K562 (cell line): Measurements from ENCODE around the gene PHKG1. TPM values are rescaled to one million over a fixed set of nuclear protein-coding genes. Genes with fewer than 3 reads are reported as not detected.

Experiments
- ATAC-seq: fragments of 200-7000 bp; cut with Tn5 transposase; 3 replicates; pipeline ENCODE4 v1.9.1; 2020; ENCODE audit warnings: moderate library complexity
- BruUV-seq: library from RNA; stranded (reverse); fragments of 400-500 nt; replicated peaks from 2 replicates; lab custom pipeline; 2021; lab: Mats Ljungman, UMichigan
- CTCF ChIA-PET: fragments of 300-600 bp; formaldehyde crosslinking; extraction: SDS; loops from one replicate; lab custom pipeline; 2021; ENCODE audit warnings: low intra/inter-chr PET ratio; lab: Yijun Ruan, JAX
- POLR2A ChIA-PET: fragments of 300-600, 350-650 bp; sonication (Branson Sonifier 250); formaldehyde crosslinking; extraction: SDS; loops from one replicate; lab custom pipeline; 2021; ENCODE audit warnings: antibody characterized with exemption, inconsistent platforms; lab: Yijun Ruan, JAX
- DNase-seq, 4 experiments: peaks; one replicate each; pipeline versions ENCODE4 v3.0.0 to v3.0.0-alpha.2; 2011 to 2018; ENCODE audit warnings: low spot score in 3 of 4, mixed read lengths in 3 of 4; ENCODE audit errors: extremely low read depth in 1 of 4
- FAIRE-seq: peaks from 2 replicates; lab custom pipeline; 2011; peaks lifted over from hg19 to GRCh38; lab: Jason Lieb, UNC
- H2AFZ ChIP-seq: 2 replicates; pipeline ENCODE4 v1.6.0; 2011; ENCODE audit warnings: low read depth, low read length, control low read depth, inconsistent platforms
- H3K27ac ChIP-seq: fragments of 200-600 bp; 3 replicates; pipeline ENCODE4 v1.8.0; 2011; ENCODE audit warnings: low read depth, mild to moderate bottlenecking, control low read depth, inconsistent platforms, low read length, moderate library complexity, mixed read lengths; ENCODE audit errors: extremely low read depth
- H3K27me3 ChIP-seq, 2 experiments: fragments of 300-600 bp in 1 of 2; 2 replicates in 1 of 2; 3 replicates in 1 of 2; pipeline versions ENCODE4 v1.6.0 to v1.8.0; 2011; ENCODE audit warnings: inconsistent platforms in 2 of 2, low read length in 2 of 2, mild to moderate bottlenecking in 1 of 2, mixed read lengths in 1 of 2, moderate library complexity in 1 of 2; ENCODE audit not compliant: control insufficient read depth in 2 of 2, insufficient read depth in 2 of 2
- H3K36me3 ChIP-seq: fragments of 300-600 bp; 3 replicates; pipeline ENCODE4 v1.8.0; 2011; ENCODE audit warnings: mild to moderate bottlenecking, low read length, inconsistent platforms; ENCODE audit not compliant: control insufficient read depth, insufficient read depth
- H3K4me1 ChIP-seq, 2 experiments: fragments of 200-600 bp in 1 of 2; replicated peaks in 1 of 2; 2 replicates in 1 of 2; 3 replicates in 1 of 2; pipeline versions ENCODE4 v1.5.1 to v1.8.0; 2011; ENCODE audit warnings: inconsistent platforms in 2 of 2, low read length in 2 of 2, mild to moderate bottlenecking in 1 of 2, mixed read lengths in 1 of 2, moderate library complexity in 1 of 2; ENCODE audit not compliant: control insufficient read depth in 2 of 2, insufficient read depth in 2 of 2
- H3K4me2 ChIP-seq: 2 replicates; pipeline ENCODE4 v1.6.1; 2011; ENCODE audit warnings: low read length, control low read depth, inconsistent platforms, mixed read lengths; ENCODE audit not compliant: insufficient read depth
- H3K4me3 ChIP-seq: fragments of 200-600 bp; sonication (generic), shearing (Covaris generic); 2 replicates; pipeline ENCODE4 v1.5.1; 2016; ENCODE audit warnings: control low read depth, inconsistent platforms
- H3K79me2 ChIP-seq: fragments of 200-600 bp; 3 replicates; pipeline ENCODE4 v1.8.0; 2011; ENCODE audit warnings: low read length, inconsistent platforms; ENCODE audit not compliant: control insufficient read depth, insufficient read depth
- H3K9ac ChIP-seq, 2 experiments: 2 replicates each; pipeline versions ENCODE4 v1.6.0 to v1.6.1; 2011; ENCODE audit warnings: low read depth in 2 of 2, low read length in 2 of 2, control low read depth in 1 of 2, inconsistent platforms in 1 of 2, mild to moderate bottlenecking in 1 of 2, mixed read lengths in 1 of 2; ENCODE audit not compliant: insufficient read depth in 1 of 2
- H3K9me1 ChIP-seq: one replicate; pipeline ENCODE4 v1.6.0; 2011; ENCODE audit warnings: inconsistent platforms, mild to moderate bottlenecking, low read length, moderate library complexity; ENCODE audit not compliant: control insufficient read depth, insufficient read depth
- H3K9me3 ChIP-seq: replicated peaks from 2 replicates; pipeline ENCODE4 v1.5.1; 2011; ENCODE audit warnings: low read depth, low read length, inconsistent platforms; ENCODE audit not compliant: control insufficient read depth, insufficient read depth
- H4K20me1 ChIP-seq: replicated peaks from 2 replicates; pipeline ENCODE4 v1.6.1; 2011; ENCODE audit warnings: low read length, inconsistent platforms, mixed read lengths; ENCODE audit not compliant: control insufficient read depth, insufficient read depth
- ATF3 ChIP-seq, 2 experiments: fragments of 450-650 bp in 1 of 2; sonication (generic) in 1 of 2; formaldehyde crosslinking in 1 of 2; IDR thresholded peaks in 1 of 2; conservative IDR thresholded peaks in 1 of 2; 2 replicates each; pipeline versions ENCODE4 v1.6.1 to v1.8.1; 2016 to 2023; ENCODE audit warnings: mild to moderate bottlenecking in 2 of 2, moderate library complexity in 2 of 2, inconsistent platforms in 1 of 2, missing genetic modification reagents in 1 of 2
- ATF7 ChIP-seq: fragments of 450-650 bp; IDR thresholded peaks from 2 replicates; pipeline ENCODE4 v1.7.1; 2014; ENCODE audit warnings: mild to moderate bottlenecking, moderate library complexity
- CEBPB ChIP-seq: fragments of 450-650 bp; IDR thresholded peaks from 2 replicates; pipeline ENCODE4 v1.6.1; 2016; ENCODE audit warnings: missing genetic modification characterization, missing compliant biosample characterization
- CREB1 ChIP-seq, 2 experiments: sonication (generic) in 1 of 2; formaldehyde crosslinking in 1 of 2; IDR thresholded peaks; 2 replicates each; pipeline versions ENCODE4 v1.6.1 to v1.8.0; 2012 to 2022; ENCODE audit warnings: inconsistent platforms in 1 of 2, mild to moderate bottlenecking in 1 of 2, missing genetic modification reagents in 1 of 2, moderate library complexity in 1 of 2
- CREM ChIP-seq: IDR thresholded peaks from 2 replicates; pipeline ENCODE4 v1.6.1; 2014; ENCODE audit warnings: antibody characterized with exemption, low read depth
- HLTF ChIP-seq: fragments of 450-650 bp; IDR thresholded peaks from 2 replicates; pipeline ENCODE4 v1.6.1; 2016
- JUND ChIP-seq, 2 experiments: IDR thresholded peaks; 2 replicates in 1 of 2; 3 replicates in 1 of 2; pipeline ENCODE4 v1.6.1; 2011; ENCODE audit warnings: borderline replicate concordance in 2 of 2, low read depth in 2 of 2, low read length in 2 of 2, improper control_type of control experiment in 1 of 2, missing biosample characterization in 1 of 2, missing genetic modification characterization in 1 of 2, missing genetic modification reagents in 1 of 2
- MEF2D ChIP-seq: conservative IDR thresholded peaks from 2 replicates; pipeline ENCODE4 v1.6.1; 2016; ENCODE audit warnings: low read depth, missing genetic modification characterization, missing compliant biosample characterization
- MTA2 ChIP-seq: fragments of 450-650 bp; IDR thresholded peaks from 2 replicates; pipeline ENCODE4 v1.6.1; 2016; ENCODE audit warnings: low read depth
- NKRF ChIP-seq: fragments of 450-650 bp; IDR thresholded peaks from 2 replicates; pipeline ENCODE4 v1.6.1; 2016; ENCODE audit warnings: borderline replicate concordance
- NR2F6 ChIP-seq: fragments of 450-650 bp; formaldehyde crosslinking; IDR thresholded peaks from 2 replicates; pipeline ENCODE4 v1.4.0; 2020; ENCODE audit warnings: mild to moderate bottlenecking
- POLR2G ChIP-seq: fragments of 200-400 bp; formaldehyde crosslinking; IDR thresholded peaks from 2 replicates; pipeline ENCODE4 v1.6.1; 2017; ENCODE audit warnings: low read depth, mild to moderate bottlenecking, antibody characterized with exemption, low read length, moderate library complexity
- SPI1 ChIP-seq: IDR thresholded peaks from 2 replicates; pipeline ENCODE4 v1.6.1; 2011; ENCODE audit warnings: low read depth, low read length, control low read depth, borderline replicate concordance
- TAF1 ChIP-seq: IDR thresholded peaks from 2 replicates; pipeline ENCODE4 v1.6.1; 2011; ENCODE audit warnings: mild to moderate bottlenecking, low read length, moderate library complexity; ENCODE audit not compliant: insufficient read depth, control insufficient read depth, severe bottlenecking; ENCODE audit errors: extremely low read depth
- ZNF436 ChIP-seq: fragments of 250-450, 450-650 bp; sonication (Bioruptor Pico); formaldehyde crosslinking; IDR thresholded peaks from 2 replicates; pipeline ENCODE4 v1.7.0; 2020; ENCODE audit warnings: mild to moderate bottlenecking
- ZNF639 ChIP-seq, 2 experiments: fragments of 200-800 bp in 1 of 2; sonication (Bioruptor generic) in 1 of 2; sonication (generic) in 1 of 2; formaldehyde crosslinking in 1 of 2; IDR thresholded peaks in 1 of 2; conservative IDR thresholded peaks in 1 of 2; 2 replicates each; pipeline versions ENCODE4 v1.5.0 to v1.6.1; 2016 to 2020; ENCODE audit warnings: missing compliant biosample characterization in 1 of 2, missing genetic modification characterization in 1 of 2, missing genetic modification reagents in 1 of 2
- WGBS: fragments of 100-300 bp; shearing (Covaris generic); methylation state at CpG from one replicate; pipeline ENCODE4 v1.1.6; 2016; ENCODE audit warnings: low coverage, mixed read lengths; ENCODE audit not compliant: insufficient coverage; ENCODE audit errors: missing lambda C conversion rate; 5-methylcytosine and 5-hydroxymethylcytosine counted together
- in situ Hi-C: fragments of 300-500 bp; cut with MboI; formaldehyde crosslinking; loops from 4 replicates; pipeline ENCODE4 v1.15.0; 2018; ENCODE audit warnings: inconsistent platforms, mixed read lengths
- intact Hi-C: fragments of 100-400 bp; cut with micrococcal nuclease; formaldehyde crosslinking; loops from 2 replicates; pipeline ENCODE4 v1.14.2; 2022
- polyA plus RNA-seq, 8 experiments: library from polyadenylated mRNA; depleted of rRNA in 4 of 8; stranded (reverse) in 5 of 8; unstranded in 3 of 8; fragments of >200 nt; fragmentation: Nextera tagmentation in 2 of 8; fragmentation: Illumina TruSeq in 1 of 8; extraction: Ambion mirVana in 2 of 8; extraction: Trizol in 1 of 8; gene quantifications; 2 replicates each; pipeline versions ENCODE4 v1.2.1 to v1.2.3, GENCODE V29; 2011 to 2014; ENCODE audit warnings: inconsistent platforms in 1 of 8, missing spikeins in 1 of 8
- total RNA-seq, 7 experiments: library from RNA; depleted of rRNA in 6 of 7; stranded (reverse); fragments of >200 nt in 6 of 7; fragmentation: Illumina TruSeq in 2 of 7; extraction: Trizol in 2 of 7; gene quantifications; 2 replicates each; pipeline versions ENCODE4 v1.2.1 to v1.2.3, GENCODE V29; 2011 to 2021; ENCODE audit warnings: low replicate concordance in 1 of 7

PHKG1 gene
- total and polyA plus RNA-seq, 9 of the 15 experiments (the other 6 are each of a cell fraction or from before 2014, with no cell fraction given) = 0.10 to 0.83 (median 0.46) TPM

GRCh38 chr7:56105508-56105907 is 12.8 kb upstream of the PHKG1 start:
- intact Hi-C loops (no loop called here), in situ Hi-C loops (no loop called here)
- DNase-seq = peak in 1 of 4 experiments; percentile 76
- Histone ChIP-seq H3K27ac (peak overlapping the region; percentile 99), H3K36me3 (peaks cover 52% of the 10 kb centered on the region), H4K20me1 (peaks cover 16% of the 10 kb centered on the region; the same call in 1 of the 2 replicates), H3K9me1 (no peaks in the 10 kb centered on the region), H3K27me3 (no peaks in the 10 kb centered on the region), H3K9ac (peak overlapping the region; percentile 90 to 99), H3K9me3 (peaks cover 12% of the 10 kb centered on the region), H3K4me2 (peak overlapping the region; percentile 97), H3K4me3 (peak overlapping the region; percentile 84), H3K79me2 (peaks cover 40% of the 10 kb centered on the region), H3K4me1 (peaks cover 8 to 9% of the 10 kb centered on the region in 2 experiments; a peak in 4 of 5 replicates), H2AFZ (no peak overlapping the region)
- 1% methylated on average over 6 of the region's 6 CpGs for WGBS
- BruUV-seq = TSS peak; percentile 58
- FAIRE-seq = peak; percentile 73
- ChIA-PET POLR2A (interaction anchor here (0.6 to 1.6 kb wide), 5 partner anchors 8 to 252 kb away, joined by 3 to 12 read pairs (median 3); no protein-coding TSS in a partner anchor), CTCF (no interaction called here)
- ATAC-seq = peak; percentile 64
- TF ChIP-seq MEF2D (tag) (no peak), SPI1 (peak; percentile 67), MTA2 (no peak), ZNF436 (CRISPR knock-in tag) (no peak), NKRF (no peak), HLTF (no peak), POLR2G (peak; percentile 38; the same call in 1 of the 2 replicates), CEBPB (tag) (peak; percentile 63; the same call in 1 of the 2 replicates), CREM (peak; percentile 85), ZNF639 (CRISPR knock-in tag; conservative IDR thresholded peaks at IDR 0.05 in 1 of 2, IDR thresholded peaks at IDR 0.05 in 1 of 2) (0 out of 4 replicates have a peak, but pooled peaks of 1 of the 2 experiments have one; percentile 41), ATF3 (IDR thresholded peaks at IDR 0.05) (peak; percentile 96), ATF3 (CRISPR knock-in tag; conservative IDR thresholded peaks at IDR 0.05) (no peak), TAF1 (peak; percentile 25), CREB1 (IDR thresholded peaks at IDR 0.05) (peak; percentile 62; the same call in 1 of the 2 replicates), CREB1 (CRISPR knock-in tag; IDR thresholded peaks at IDR 0.05) (no peak), ATF7 (peak; percentile 96), JUND (IDR thresholded peaks at IDR 0.05; ENCODE audit: borderline replicate concordance, low read depth, low read length) (peak; percentile 73), JUND (tag; IDR thresholded peaks at IDR 0.05; ENCODE audit: borderline replicate concordance, low read depth, low read length) (peak; percentile 55; the same call in 2 of the 3 replicates), NR2F6 (CRISPR knock-in tag) (no peak)
